H1 (cell line): ENCODE results near the gene ALK. TPM values are rescaled to one million over a fixed set of nuclear protein-coding genes. Genes with fewer than 3 reads are reported as not detected.

Experiments
- CTCF ChIA-PET: fragments of 300-600 bp; sonication (Branson Sonifier 250); formaldehyde crosslinking; loops from one replicate; lab custom pipeline; 2021; ENCODE audit not compliant: partially characterized antibody; lab: Charles Lee
- POLR2A ChIA-PET: fragments of 300-600 bp; sonication (Branson Sonifier 250); formaldehyde crosslinking; loops from one replicate; lab custom pipeline; 2021; ENCODE audit warnings: inconsistent platforms; ENCODE audit not compliant: partially characterized antibody; lab: Charles Lee
- DNase-seq, 2 experiments: peaks; one replicate each; pipeline versions ENCODE4 v3.0.0 to v3.0.0-alpha.2; 2010 to 2022; ENCODE audit warnings: low spot score in 2 of 2, low read depth in 1 of 2, mixed read lengths in 1 of 2
- FAIRE-seq: peaks from 2 replicates; lab custom pipeline; 2011; peaks lifted over from hg19 to GRCh38; lab: Jason Lieb, UNC
- H2AFZ ChIP-seq: 2 replicates; pipeline ENCODE4 v1.8.1; 2012; ENCODE audit warnings: low read length, inconsistent platforms
- H2AK5ac ChIP-seq: 2 replicates; pipeline ENCODE4 v1.6.1; 2013; ENCODE audit warnings: low read depth, low read length
- H2BK120ac ChIP-seq: replicated peaks from 2 replicates; pipeline ENCODE3; 2013; ENCODE audit warnings: low read depth, low read length, inconsistent platforms
- H2BK12ac ChIP-seq: 2 replicates; pipeline ENCODE4 v1.6.1; 2013; ENCODE audit warnings: low read depth, low read length
- H2BK15ac ChIP-seq: 2 replicates; pipeline ENCODE4 v1.6.1; 2013; ENCODE audit warnings: low read length
- H2BK20ac ChIP-seq: 2 replicates; pipeline ENCODE4 v1.6.1; 2013; ENCODE audit warnings: low read length
- H2BK5ac ChIP-seq: 2 replicates; pipeline ENCODE4 v1.6.1; 2013; ENCODE audit warnings: low read depth, low read length
- H3K14ac ChIP-seq: 2 replicates; pipeline ENCODE4 v1.6.1; 2013; ENCODE audit warnings: inconsistent platforms; ENCODE audit not compliant: insufficient read length
- H3K18ac ChIP-seq: 2 replicates; pipeline ENCODE4 v1.6.1; 2013; ENCODE audit warnings: low read length; ENCODE audit errors: extremely low read depth
- H3K23ac ChIP-seq: 2 replicates; pipeline ENCODE4 v1.6.1; 2013; ENCODE audit warnings: inconsistent platforms; ENCODE audit not compliant: insufficient read length
- H3K23me2 ChIP-seq: 2 replicates; pipeline ENCODE4 v1.6.1; 2013; ENCODE audit warnings: low read depth, low read length
- H3K27ac ChIP-seq: 2 replicates; pipeline ENCODE4 v1.6.1; 2011; ENCODE audit warnings: low read depth, low read length, inconsistent platforms
- H3K27me3 ChIP-seq, 4 experiments: replicated peaks in 1 of 4; 1 replicate in 1 of 4; 2 replicates in 3 of 4; pipeline versions ENCODE4 v1.6.1 to v1.8.1; 2011 to 2013; ENCODE audit warnings: low read length in 3 of 4, mild to moderate bottlenecking in 3 of 4, inconsistent platforms in 2 of 4, mixed read lengths in 2 of 4, moderate library complexity in 1 of 4; ENCODE audit not compliant: control insufficient read depth in 3 of 4, insufficient read depth in 3 of 4; ENCODE audit errors: extremely low read depth in 1 of 4
- H3K36me3 ChIP-seq, 4 experiments: 2 replicates each; pipeline versions ENCODE4 v1.6.1 to v1.8.1; 2011 to 2013; ENCODE audit warnings: mild to moderate bottlenecking in 4 of 4, low read length in 3 of 4, moderate library complexity in 2 of 4, control low read depth in 1 of 4, inconsistent platforms in 1 of 4; ENCODE audit not compliant: insufficient read depth in 4 of 4, control insufficient read depth in 2 of 4
- H3K4ac ChIP-seq: replicated peaks from 2 replicates; pipeline ENCODE3; 2013; ENCODE audit warnings: low read length, low read depth, mixed read lengths, inconsistent platforms; ENCODE audit not compliant: insufficient read length
- H3K4me1 ChIP-seq, 4 experiments: replicated peaks in 1 of 4; 1 replicate in 1 of 4; 2 replicates in 3 of 4; pipeline versions ENCODE4 v1.6.1 to v1.8.1; 2011 to 2013; ENCODE audit warnings: low read length in 3 of 4, inconsistent platforms in 2 of 4, mixed read lengths in 1 of 4; ENCODE audit not compliant: insufficient read depth in 4 of 4, control insufficient read depth in 3 of 4
- H3K4me2 ChIP-seq, 2 experiments: 2 replicates each; pipeline versions ENCODE4 v1.6.1 to v1.8.1; 2011 to 2013; ENCODE audit warnings: low read depth in 2 of 2, low read length in 2 of 2, control low read depth in 1 of 2, inconsistent platforms in 1 of 2, mild to moderate bottlenecking in 1 of 2; ENCODE audit not compliant: insufficient read depth in 1 of 2
- H3K4me3 ChIP-seq, 4 experiments: fragments of 200-600, 300-600 bp in 1 of 4; sonication (generic), shearing (Covaris generic), sonication (Bioruptor Twin) in 1 of 4; 2 replicates each; pipeline versions ENCODE4 v1.5.1 to v1.8.1; 2011 to 2016; ENCODE audit warnings: low read length in 4 of 4, low read depth in 3 of 4, control low read depth in 2 of 4, inconsistent platforms in 2 of 4, mild to moderate bottlenecking in 2 of 4, mixed read lengths in 1 of 4, moderate library complexity in 1 of 4; ENCODE audit not compliant: insufficient read depth in 2 of 4; ENCODE audit errors: extremely low read depth in 1 of 4
- H3K56ac ChIP-seq: replicated peaks from 2 replicates; pipeline ENCODE3; 2013; ENCODE audit warnings: low read depth, mild to moderate bottlenecking, mixed read lengths, low read length, inconsistent platforms; ENCODE audit not compliant: insufficient read length
- H3K79me1 ChIP-seq: 2 replicates; pipeline ENCODE4 v1.6.1; 2013; ENCODE audit warnings: low read depth, low read length, control low read depth
- H3K79me2 ChIP-seq, 2 experiments: 2 replicates each; pipeline versions ENCODE4 v1.6.1 to v1.8.1; 2012 to 2013; ENCODE audit warnings: low read length in 2 of 2, mild to moderate bottlenecking in 2 of 2, inconsistent platforms in 1 of 2; ENCODE audit not compliant: insufficient read depth in 2 of 2, control insufficient read depth in 1 of 2
- H3K9ac ChIP-seq, 4 experiments: replicated peaks in 1 of 4; 1 replicate in 1 of 4; 2 replicates in 3 of 4; pipeline versions ENCODE4 v1.6.1 to v1.8.1; 2011 to 2013; ENCODE audit warnings: low read depth in 3 of 4, low read length in 3 of 4, control low read depth in 2 of 4, mild to moderate bottlenecking in 2 of 4, moderate library complexity in 2 of 4, inconsistent platforms in 1 of 4; ENCODE audit errors: extremely low read depth in 1 of 4
- H3K9me3 ChIP-seq, 2 experiments: 2 replicates each; pipeline versions ENCODE4 v1.6.1 to v1.8.1; 2012 to 2013; ENCODE audit warnings: mild to moderate bottlenecking in 2 of 2, moderate library complexity in 2 of 2, control low read depth in 1 of 2, inconsistent platforms in 1 of 2, low read depth in 1 of 2, low read length in 1 of 2, mixed read lengths in 1 of 2; ENCODE audit not compliant: insufficient read depth in 2 of 2
- H4K20me1 ChIP-seq, 2 experiments: replicated peaks in 1 of 2; 2 replicates each; pipeline versions ENCODE3 to v1.8.1; 2011 to 2013; ENCODE audit warnings: inconsistent platforms in 2 of 2, low read length in 2 of 2, mild to moderate bottlenecking in 1 of 2; ENCODE audit not compliant: insufficient read depth in 2 of 2, control insufficient read depth in 1 of 2
- H4K5ac ChIP-seq: 2 replicates; pipeline ENCODE4 v1.6.1; 2013; ENCODE audit warnings: low read length, low read depth, mixed read lengths, inconsistent platforms; ENCODE audit not compliant: insufficient read length
- H4K8ac ChIP-seq: 2 replicates; pipeline ENCODE4 v1.8.0; 2013; ENCODE audit warnings: mild to moderate bottlenecking, moderate library complexity, low read length, inconsistent platforms; ENCODE audit not compliant: insufficient read depth; ENCODE audit errors: extremely low read depth
- H4K91ac ChIP-seq: replicated peaks from 2 replicates; pipeline ENCODE3; 2013; ENCODE audit warnings: low read length, mixed read lengths, inconsistent platforms; ENCODE audit not compliant: insufficient read length
- ASH2L ChIP-seq: fragments of 200-600, 300-600 bp; sonication (generic); IDR thresholded peaks from one replicate; pipeline ENCODE4 v1.7.1; 2017; ENCODE audit warnings: low read length
- CTBP2 ChIP-seq: IDR thresholded peaks from 2 replicates; pipeline ENCODE4 v1.7.0; 2011; ENCODE audit warnings: borderline replicate concordance, mild to moderate bottlenecking, moderate library complexity, mixed read lengths, low read length; ENCODE audit not compliant: insufficient read depth, insufficient read length
- FOSL1 ChIP-seq: IDR thresholded peaks from 2 replicates; pipeline ENCODE4 v1.6.1; 2011; ENCODE audit warnings: mild to moderate bottlenecking, low read depth, low read length, moderate library complexity; ENCODE audit not compliant: insufficient read depth
- JUND ChIP-seq: IDR thresholded peaks from 2 replicates; pipeline ENCODE4 v1.6.1; 2011; ENCODE audit warnings: mild to moderate bottlenecking, improper control_type of control experiment, low read length
- KDM1A ChIP-seq: fragments of 200-600, 300-600 bp; sonication (generic); IDR thresholded peaks from 2 replicates; pipeline ENCODE4 v1.7.1; 2016; ENCODE audit warnings: mild to moderate bottlenecking, low read length, borderline replicate concordance
- ZNF274 ChIP-seq: IDR thresholded peaks from 2 replicates; pipeline ENCODE4 v1.7.0; 2012; ENCODE audit warnings: low read length, borderline replicate concordance; ENCODE audit errors: extremely low read depth
- WGBS, 2 experiments: shearing (Covaris generic) in 1 of 2; methylation state at CpG; one replicate each; pipeline versions ENCODE4 v1.1.6 to v1.1.7; 2013 to 2015; ENCODE audit warnings: low lambda C conversion rate in 2 of 2, mixed read lengths in 2 of 2, inconsistent platforms in 1 of 2, low coverage in 1 of 2, missing lambda C conversion rate in 1 of 2; ENCODE audit not compliant: insufficient replicate concordance in 2 of 2, insufficient coverage in 1 of 2, insufficient read length in 1 of 2; ENCODE audit errors: extremely low coverage in 1 of 2, missing lambda C conversion rate in 1 of 2; 5-methylcytosine and 5-hydroxymethylcytosine counted together
- polyA plus RNA-seq, 7 experiments: library from polyadenylated mRNA; depleted of rRNA in 3 of 7; stranded (reverse) in 5 of 7; unstranded in 2 of 7; fragments of >200 nt in 5 of 7; fragments of 200-250 nt in 2 of 7; gene quantifications; 1 replicate in 5 of 7; 2 replicates in 1 of 7; 4 replicates in 1 of 7; pipeline versions ENCODE4 v1.2.1 to v1.2.3, GENCODE V29; 2011 to 2013; ENCODE audit warnings: missing spikeins in 2 of 7, mixed read lengths in 2 of 7
- total RNA-seq: library from RNA; stranded (reverse); fragmentation: NEBNext Ultra II Directional; extraction: Animal tissue kit (Norgen Biotek cat#: 25700); gene quantifications from 2 replicates; pipeline ENCODE4 v1.2.1, GENCODE V29; 2021
- TF ChIP-seq, protein P1 (sequence below): IDR thresholded peaks from 2 replicates; pipeline ENCODE4 v1.6.1; 2012; ENCODE audit warnings: inconsistent platforms

ALK gene
- total and polyA plus RNA-seq, 2 of the 8 experiments (the other 6 are each of a cell fraction or from before 2014, with no cell fraction given), result 0.02 to 0.09 TPM

DNA sequence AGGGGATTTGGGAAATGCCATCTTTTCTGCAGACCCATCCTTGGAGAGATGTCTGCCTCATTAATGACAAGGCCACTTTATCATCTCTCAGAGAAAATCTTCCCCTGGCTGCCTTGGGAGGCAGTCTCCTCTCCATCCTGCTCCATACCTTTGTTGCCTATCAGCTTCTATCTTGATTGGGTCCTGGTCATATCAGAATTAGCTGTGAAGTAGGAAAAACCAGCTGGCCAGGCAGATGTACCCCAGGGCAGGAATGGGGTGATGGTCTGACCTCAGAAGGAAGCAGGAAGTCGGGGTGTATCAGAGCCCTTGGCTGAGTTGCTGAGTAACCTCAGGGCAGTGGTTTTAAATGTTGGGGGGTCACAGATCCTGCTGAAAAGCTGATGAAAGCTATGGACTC, 41.3 kb downstream of the ALK start:
- Histone ChIP-seq H4K5ac (no peak overlapping the region), H3K4me3 (no peak overlapping the region), H2BK5ac (no peak overlapping the region), H3K4ac (no peak overlapping the region)
- TF ChIP-seq KDM1A (no peak), ZNF274 (no peak), ASH2L (no peak), JUND (no peak), FOSL1 (no peak), CTBP2 (no peak)
- TF ChIP-seq, protein P1, sequence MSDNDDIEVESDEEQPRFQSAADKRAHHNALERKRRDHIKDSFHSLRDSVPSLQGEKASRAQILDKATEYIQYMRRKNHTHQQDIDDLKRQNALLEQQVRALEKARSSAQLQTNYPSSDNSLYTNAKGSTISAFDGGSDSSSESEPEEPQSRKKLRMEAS, result no peak
- TF ChIP-seq, all 59 proteins: peak for 0
- Histone ChIP-seq H2BK20ac (no peak overlapping the region), H3K14ac (no peak overlapping the region), H3K9me3 (no peaks in the 10 kb centered on the region), H2BK120ac (no peak overlapping the region), H3K79me2 (no peaks in the 10 kb centered on the region), H3K18ac (no peak overlapping the region), H3K4me1 (no peaks in the 10 kb centered on the region; a peak in 1 of 7 replicates), H3K9ac (no peak overlapping the region), H3K23me2 (peaks cover 7% of the 10 kb centered on the region; the same call in 1 of the 2 replicates), H3K4me2 (no peak overlapping the region), H2AFZ (no peak overlapping the region), H3K27ac (no peak overlapping the region), H3K56ac (no peak overlapping the region), H4K8ac (no peak overlapping the region), H2BK15ac (no peak overlapping the region), H3K36me3 (no peaks in the 10 kb centered on the region), H4K91ac (no peak overlapping the region), H3K27me3 (no peaks in the 10 kb centered on the region; a peak in 1 of 7 replicates), H2BK12ac (no peak overlapping the region), H4K20me1 (peaks cover 0 to 6% of the 10 kb centered on the region in 2 experiments), H3K79me1 (no peaks in the 10 kb centered on the region), H3K23ac (no peak overlapping the region), H2AK5ac (no peak overlapping the region)
- 75% methylated on average over 1 of the region's 1 CpG; no CpG with 5 or more reads in 1 of the 2 experiments for WGBS, 2 experiments
- CTCF ChIA-PET, result interaction anchor here (0.6 to 2.0 kb wide), 3 partner anchors 13 to 146 kb away, joined by 3 to 5 read pairs (median 3); no protein-coding TSS in a partner anchor
- FAIRE-seq (no peak), DNase-seq (no peak)
- POLR2A ChIA-PET, result no interaction called here
